PFSK-1 (cell line): ENCODE measurements around the gene SKA1.

ENCODE experiments used
- POLR2AphosphoS5 ChIP-seq: IDR thresholded peaks from 2 replicates; pipeline ENCODE4 v1.6.1; 2012; ENCODE audit warnings: low read depth, mild to moderate bottlenecking, control low read depth, low read length, moderate library complexity
- REST ChIP-seq, 2 experiments: IDR thresholded peaks; 2 replicates each; pipeline versions ENCODE4 v1.6.1 to v1.8.0; 2011 to 2012; ENCODE audit warnings: low read depth in 2 of 2, low read length in 2 of 2, control low read depth in 1 of 2, inconsistent platforms in 1 of 2, mild to moderate bottlenecking in 1 of 2, moderate library complexity in 1 of 2; ENCODE audit not compliant: insufficient read depth in 1 of 2
- SIN3A ChIP-seq: IDR thresholded peaks from 2 replicates; pipeline ENCODE4 v1.6.1; 2012; ENCODE audit warnings: mild to moderate bottlenecking, low read length, moderate library complexity, borderline replicate concordance; ENCODE audit not compliant: insufficient read depth

- TF ChIP-seq REST (IDR thresholded peaks at IDR 0.05; ENCODE audit: insufficient read depth in 1 of 2, low read depth in 2 of 2, low read length in 2 of 2) (no peak), SIN3A (no peak), POLR2AphosphoS5 (no peak)
Measured at GRCh38 chr18:50341443-50341842, 33.4 kb upstream of the SKA1 start.
